ENCODE measurements around the gene CYP4F8. TPM values are rescaled to one million over a fixed set of nuclear protein-coding genes. Genes with fewer than 3 reads are reported as not detected.

The CYP4F8 gene
- polyA plus RNA-seq, 2 donors, result 0.10 to 0.19 TPM

DNA sequence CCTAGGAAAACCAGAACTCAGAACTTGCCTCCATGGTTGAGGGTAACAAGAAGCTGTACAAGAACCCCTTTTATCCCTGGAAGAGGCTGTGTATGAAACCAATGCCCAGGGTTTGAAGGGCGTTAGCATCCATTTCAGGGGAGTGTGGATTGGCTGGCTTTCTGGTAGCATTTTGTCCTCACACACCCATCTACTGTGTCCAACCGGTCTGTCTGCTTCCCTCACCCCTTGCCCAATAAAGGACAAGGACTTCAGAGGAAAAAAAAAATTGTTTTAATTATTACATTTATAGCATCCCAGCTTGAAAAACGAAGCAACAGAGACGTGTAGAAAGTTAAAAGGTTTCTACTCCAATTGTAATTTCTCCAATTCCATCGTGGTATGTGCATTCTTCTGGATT is 2.7 kb upstream of the CYP4F8 start:
- Histone ChIP-seq H3K36me3 (ENCODE audit: control insufficient read depth in 2 of 2, insufficient read depth in 2 of 2, low read length in 1 of 2) (no peaks in the 10 kb centered on the region), H3K9me3 (ENCODE audit: control insufficient read depth in 2 of 2, insufficient read depth in 1 of 2, low read depth in 1 of 2, low read length in 1 of 2) (peaks cover 0 to 2% of the 10 kb centered on the region in 2 donors), H3K27ac (ENCODE audit: low read depth in 2 of 2, low read length in 1 of 2) (no peak overlapping the region), H3K4me1 (ENCODE audit: control insufficient read depth in 2 of 2, insufficient read depth in 2 of 2, low read length in 1 of 2) (no peaks in the 10 kb centered on the region), H3K4me3 (ENCODE audit: low read depth in 1 of 2, low read length in 2 of 2) (no peak overlapping the region), H3K27me3 (ENCODE audit: control insufficient read depth in 1 of 2, insufficient read depth in 2 of 2, low read length in 2 of 2) (no peaks in the 10 kb centered on the region)
- WGBS, 2 donors, result 37 to 45% methylated on average over 5 of the region's 5 CpGs

DNA sequence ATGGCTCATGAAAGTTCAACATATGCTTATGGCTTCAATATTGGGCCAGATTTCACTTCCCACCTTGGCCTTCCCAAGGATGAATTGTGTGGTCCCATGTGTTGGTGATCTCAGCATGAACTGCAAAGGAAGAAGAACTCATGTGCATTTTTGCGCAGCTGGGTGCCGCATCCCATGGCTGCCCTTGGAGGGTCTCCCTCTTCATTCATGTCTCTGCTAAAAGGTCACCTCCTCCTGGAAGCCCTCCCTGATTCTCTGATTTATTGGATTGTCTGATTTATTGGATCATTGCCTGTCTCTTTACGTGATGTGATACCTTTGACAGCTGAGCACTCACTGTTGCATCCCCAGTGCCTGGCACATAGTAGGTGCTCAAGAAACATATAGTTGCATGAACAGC is 1.7 kb upstream of the CYP4F8 start:
- Histone ChIP-seq H3K4me1 (ENCODE audit: control insufficient read depth in 2 of 2, insufficient read depth in 2 of 2, low read length in 1 of 2) (no peaks in the 10 kb centered on the region), H3K9me3 (ENCODE audit: control insufficient read depth in 2 of 2, insufficient read depth in 1 of 2, low read depth in 1 of 2, low read length in 1 of 2) (peaks cover 0 to 2% of the 10 kb centered on the region in 2 donors), H3K27me3 (ENCODE audit: control insufficient read depth in 1 of 2, insufficient read depth in 2 of 2, low read length in 2 of 2) (no peaks in the 10 kb centered on the region), H3K4me3 (ENCODE audit: low read depth in 1 of 2, low read length in 2 of 2) (no peak overlapping the region), H3K36me3 (ENCODE audit: control insufficient read depth in 2 of 2, insufficient read depth in 2 of 2, low read length in 1 of 2) (no peaks in the 10 kb centered on the region), H3K27ac (ENCODE audit: low read depth in 2 of 2, low read length in 1 of 2) (no peak overlapping the region)
- 93 to 98% methylated on average over 3 of the region's 3 CpGs for WGBS, 2 donors

DNA sequence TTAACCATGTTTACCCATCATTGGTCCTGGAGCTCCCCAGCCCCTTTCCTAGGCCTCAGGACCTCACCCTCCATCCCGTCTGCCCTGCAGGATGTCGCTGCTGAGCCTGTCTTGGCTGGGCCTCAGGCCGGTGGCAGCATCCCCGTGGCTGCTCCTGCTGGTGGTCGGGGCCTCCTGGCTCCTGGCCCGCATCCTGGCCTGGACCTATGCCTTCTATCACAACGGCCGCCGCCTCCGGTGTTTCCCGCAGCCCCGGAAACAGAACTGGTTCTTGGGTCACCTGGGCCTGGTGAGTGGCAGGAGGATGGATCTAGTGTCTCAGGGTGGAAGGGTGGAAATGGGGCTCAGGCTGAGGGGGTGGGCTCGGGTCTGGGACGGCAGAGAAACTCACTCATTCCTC is 508 bp downstream of the CYP4F8 start:
- Histone ChIP-seq H3K27ac (ENCODE audit: low read depth in 2 of 2, low read length in 1 of 2) (no peak overlapping the region), H3K9me3 (ENCODE audit: control insufficient read depth in 2 of 2, insufficient read depth in 1 of 2, low read depth in 1 of 2, low read length in 1 of 2) (peaks cover 0 to 2% of the 10 kb centered on the region in 2 donors), H3K4me1 (ENCODE audit: control insufficient read depth in 2 of 2, insufficient read depth in 2 of 2, low read length in 1 of 2) (no peaks in the 10 kb centered on the region), H3K27me3 (ENCODE audit: control insufficient read depth in 1 of 2, insufficient read depth in 2 of 2, low read length in 2 of 2) (peaks cover 0 to 3% of the 10 kb centered on the region in 2 donors), H3K4me3 (ENCODE audit: low read depth in 1 of 2, low read length in 2 of 2) (no peak overlapping the region), H3K36me3 (ENCODE audit: control insufficient read depth in 2 of 2, insufficient read depth in 2 of 2, low read length in 1 of 2) (no peaks in the 10 kb centered on the region)
- 62 to 70% methylated on average over 13 to 14 of the region's 14 CpGs for WGBS, 2 donors

DNA sequence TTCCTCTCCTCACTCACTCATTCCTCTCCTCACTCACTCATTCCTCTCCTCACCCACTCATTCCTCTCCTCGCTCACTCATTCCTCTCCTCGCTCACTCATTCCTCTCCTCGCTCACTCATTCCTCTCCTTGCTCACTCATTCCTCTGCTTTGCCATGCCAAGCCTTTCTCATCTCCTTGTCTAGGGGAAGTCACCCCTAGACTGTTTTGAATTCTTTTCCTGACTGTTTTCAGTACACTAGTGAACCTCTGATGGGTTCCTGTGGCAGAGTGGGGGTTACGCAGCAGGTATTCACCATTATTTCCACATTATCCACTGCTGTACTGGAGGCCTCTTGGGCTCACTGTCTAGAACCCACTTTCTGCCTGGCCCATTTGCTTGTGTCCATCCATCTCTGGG is 1.2 kb downstream of the CYP4F8 start:
- WGBS, 2 donors, result 88 to 90% methylated on average over 4 of the region's 4 CpGs
- peaks cover 0 to 2% of the 10 kb centered on the region in 2 donors for H3K9me3 ChIP-seq (ENCODE audit: control insufficient read depth in 2 of 2, insufficient read depth in 1 of 2, low read depth in 1 of 2, low read length in 1 of 2)
- no peaks in the 10 kb centered on the region for H3K4me1 ChIP-seq (ENCODE audit: control insufficient read depth in 2 of 2, insufficient read depth in 2 of 2, low read length in 1 of 2)
- H3K36me3 ChIP-seq (ENCODE audit: control insufficient read depth in 2 of 2, insufficient read depth in 2 of 2, low read length in 1 of 2), result no peaks in the 10 kb centered on the region
- H3K4me3 ChIP-seq (ENCODE audit: low read depth in 1 of 2, low read length in 2 of 2), result no peak overlapping the region
- no peak overlapping the region for H3K27ac ChIP-seq (ENCODE audit: low read depth in 2 of 2, low read length in 1 of 2)
- H3K27me3 ChIP-seq (ENCODE audit: control insufficient read depth in 1 of 2, insufficient read depth in 2 of 2, low read length in 2 of 2), result peaks cover 0 to 3% of the 10 kb centered on the region in 2 donors

DNA sequence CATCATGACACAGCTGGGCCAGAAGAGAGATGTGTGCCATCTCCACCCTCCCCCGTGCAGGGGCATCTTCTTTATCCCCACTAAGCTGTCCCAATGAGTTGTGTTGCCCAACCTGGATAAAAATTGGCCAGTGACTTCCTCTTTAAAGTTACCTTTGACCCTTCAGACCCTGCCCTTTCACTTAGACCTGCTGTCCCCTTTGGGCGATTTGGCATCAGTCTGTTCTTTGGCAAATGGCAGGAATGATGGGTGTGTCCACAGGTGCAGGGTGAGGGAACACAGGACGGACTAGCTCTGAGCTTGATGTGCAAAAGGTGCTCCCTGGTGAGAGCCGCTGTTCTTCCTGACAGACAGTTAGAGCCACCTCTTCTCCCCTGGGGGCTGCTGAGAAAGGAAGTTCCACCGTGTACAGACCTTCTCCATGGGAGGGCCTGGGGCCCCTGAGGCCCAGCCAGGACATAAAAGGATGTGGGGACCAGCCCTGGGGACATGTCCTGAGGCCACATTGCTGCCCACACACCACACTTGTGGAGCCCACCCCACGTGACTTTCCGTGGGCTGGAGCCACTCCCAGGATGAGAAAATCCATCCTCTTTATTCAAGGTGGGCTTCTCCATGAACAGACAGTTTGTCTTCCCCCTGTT is 1.7 kb downstream of the CYP4F8 start:
- H3K27me3 ChIP-seq (ENCODE audit: control insufficient read depth in 1 of 2, insufficient read depth in 2 of 2, low read length in 2 of 2), result peaks cover 0 to 3% of the 10 kb centered on the region in 2 donors
- peaks cover 0 to 2% of the 10 kb centered on the region in 2 donors for H3K9me3 ChIP-seq (ENCODE audit: control insufficient read depth in 2 of 2, insufficient read depth in 1 of 2, low read depth in 1 of 2, low read length in 1 of 2)
- no peaks in the 10 kb centered on the region for H3K4me1 ChIP-seq (ENCODE audit: control insufficient read depth in 2 of 2, insufficient read depth in 2 of 2, low read length in 1 of 2)
- WGBS, 2 donors, result 31 to 41% methylated on average over 7 of the region's 7 CpGs
- no peaks in the 10 kb centered on the region for H3K36me3 ChIP-seq (ENCODE audit: control insufficient read depth in 2 of 2, insufficient read depth in 2 of 2, low read length in 1 of 2)
- no peak overlapping the region for H3K4me3 ChIP-seq (ENCODE audit: low read depth in 1 of 2, low read length in 2 of 2)
- no peak overlapping the region for H3K27ac ChIP-seq (ENCODE audit: low read depth in 2 of 2, low read length in 1 of 2)

DNA sequence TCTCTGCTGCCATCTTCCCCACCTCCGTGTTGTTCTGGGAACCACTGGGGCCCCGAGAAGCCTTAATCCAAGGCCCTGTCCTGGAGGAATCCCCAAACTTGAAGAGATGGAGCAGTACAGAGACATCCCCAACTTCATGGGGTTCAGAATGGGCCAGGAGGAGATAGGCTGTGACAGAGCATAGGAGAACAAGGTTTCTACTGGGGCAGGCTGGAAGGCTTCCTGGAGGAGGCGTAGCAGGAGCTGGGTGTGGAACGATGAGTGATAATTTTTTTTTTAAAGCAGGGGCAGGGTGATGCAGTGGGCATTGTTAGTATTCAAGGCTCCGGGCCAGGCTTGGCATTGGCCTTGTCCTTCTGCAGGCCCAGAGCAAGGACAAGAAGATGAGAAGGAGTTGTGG is 3.3 kb downstream of the CYP4F8 start:
- peaks cover 0 to 3% of the 10 kb centered on the region in 2 donors for H3K27me3 ChIP-seq (ENCODE audit: control insufficient read depth in 1 of 2, insufficient read depth in 2 of 2, low read length in 2 of 2)
- no peak overlapping the region for H3K27ac ChIP-seq (ENCODE audit: low read depth in 2 of 2, low read length in 1 of 2)
- H3K4me3 ChIP-seq (ENCODE audit: low read depth in 1 of 2, low read length in 2 of 2), result no peak overlapping the region
- WGBS, 2 donors, result 74 to 75% methylated on average over 5 of the region's 5 CpGs
- peaks cover 0 to 2% of the 10 kb centered on the region in 2 donors for H3K9me3 ChIP-seq (ENCODE audit: control insufficient read depth in 2 of 2, insufficient read depth in 1 of 2, low read depth in 1 of 2, low read length in 1 of 2)
- H3K36me3 ChIP-seq (ENCODE audit: control insufficient read depth in 2 of 2, insufficient read depth in 2 of 2, low read length in 1 of 2), result no peaks in the 10 kb centered on the region
- peaks cover 0 to 4% of the 10 kb centered on the region in 2 donors for H3K4me1 ChIP-seq (ENCODE audit: control insufficient read depth in 2 of 2, insufficient read depth in 2 of 2, low read length in 1 of 2)

DNA sequence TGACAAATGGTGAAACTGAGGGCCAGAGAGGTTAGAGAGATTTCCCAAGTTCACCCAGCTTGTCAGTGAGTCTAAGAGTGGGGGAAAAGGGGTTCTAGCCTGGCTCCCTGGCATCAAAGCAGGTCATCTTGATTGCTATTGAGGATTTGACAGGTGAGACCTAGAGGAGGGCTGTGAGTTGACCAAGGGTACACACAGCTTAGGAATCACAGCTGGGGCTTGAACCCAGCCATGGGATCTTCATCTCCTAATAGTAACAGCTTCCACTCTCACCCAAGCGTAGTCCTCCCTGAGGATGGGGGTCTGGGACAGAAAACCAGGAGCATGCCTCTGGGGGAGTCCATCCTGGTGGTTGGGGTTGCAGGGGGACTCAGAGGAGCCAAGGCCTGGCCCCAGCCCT is 6.8 kb downstream of the CYP4F8 start:
- Histone ChIP-seq H3K9me3 (ENCODE audit: control insufficient read depth in 2 of 2, insufficient read depth in 1 of 2, low read depth in 1 of 2, low read length in 1 of 2) (no peaks in the 10 kb centered on the region), H3K36me3 (ENCODE audit: control insufficient read depth in 2 of 2, insufficient read depth in 2 of 2, low read length in 1 of 2) (no peaks in the 10 kb centered on the region), H3K4me1 (ENCODE audit: control insufficient read depth in 2 of 2, insufficient read depth in 2 of 2, low read length in 1 of 2) (peaks cover 0 to 4% of the 10 kb centered on the region in 2 donors), H3K27me3 (ENCODE audit: control insufficient read depth in 1 of 2, insufficient read depth in 2 of 2, low read length in 2 of 2) (peaks cover 0 to 3% of the 10 kb centered on the region in 2 donors), H3K4me3 (ENCODE audit: low read depth in 1 of 2, low read length in 2 of 2) (no peak overlapping the region), H3K27ac (ENCODE audit: low read depth in 2 of 2, low read length in 1 of 2) (no peak overlapping the region)
- 44 to 69% methylated on average over 1 of the region's 1 CpG for WGBS, 2 donors

DNA sequence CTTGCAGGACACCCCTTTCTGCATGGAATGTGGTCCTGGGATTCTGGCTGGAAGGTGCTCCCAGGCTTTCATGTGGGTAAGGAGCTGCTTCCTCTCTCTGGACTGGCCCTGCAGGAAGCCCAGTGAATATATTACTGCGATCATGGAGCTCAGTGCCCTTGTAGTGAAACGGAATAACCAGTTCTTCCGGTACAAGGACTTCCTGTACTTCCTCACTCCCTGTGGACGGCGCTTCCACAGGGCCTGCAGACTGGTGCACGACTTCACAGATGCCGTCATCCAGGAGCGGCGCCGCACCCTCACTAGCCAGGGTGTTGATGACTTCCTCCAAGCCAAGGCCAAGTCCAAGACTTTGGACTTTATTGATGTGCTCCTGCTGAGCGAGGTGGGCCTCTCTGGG is 8.0 kb downstream of the CYP4F8 start:
- no peaks in the 10 kb centered on the region for H3K9me3 ChIP-seq (ENCODE audit: control insufficient read depth in 2 of 2, insufficient read depth in 1 of 2, low read depth in 1 of 2, low read length in 1 of 2)
- peaks cover 0 to 4% of the 10 kb centered on the region in 2 donors for H3K4me1 ChIP-seq (ENCODE audit: control insufficient read depth in 2 of 2, insufficient read depth in 2 of 2, low read length in 1 of 2)
- no peak overlapping the region for H3K4me3 ChIP-seq (ENCODE audit: low read depth in 1 of 2, low read length in 2 of 2)
- peaks cover 0 to 3% of the 10 kb centered on the region in 2 donors for H3K27me3 ChIP-seq (ENCODE audit: control insufficient read depth in 1 of 2, insufficient read depth in 2 of 2, low read length in 2 of 2)
- H3K27ac ChIP-seq (ENCODE audit: low read depth in 2 of 2, low read length in 1 of 2), result peak overlapping the region in 1 of 2 donors; percentile 50
- H3K36me3 ChIP-seq (ENCODE audit: control insufficient read depth in 2 of 2, insufficient read depth in 2 of 2, low read length in 1 of 2), result no peaks in the 10 kb centered on the region
- WGBS, 2 donors, result 55 to 62% methylated on average over 11 of the region's 11 CpGs

DNA sequence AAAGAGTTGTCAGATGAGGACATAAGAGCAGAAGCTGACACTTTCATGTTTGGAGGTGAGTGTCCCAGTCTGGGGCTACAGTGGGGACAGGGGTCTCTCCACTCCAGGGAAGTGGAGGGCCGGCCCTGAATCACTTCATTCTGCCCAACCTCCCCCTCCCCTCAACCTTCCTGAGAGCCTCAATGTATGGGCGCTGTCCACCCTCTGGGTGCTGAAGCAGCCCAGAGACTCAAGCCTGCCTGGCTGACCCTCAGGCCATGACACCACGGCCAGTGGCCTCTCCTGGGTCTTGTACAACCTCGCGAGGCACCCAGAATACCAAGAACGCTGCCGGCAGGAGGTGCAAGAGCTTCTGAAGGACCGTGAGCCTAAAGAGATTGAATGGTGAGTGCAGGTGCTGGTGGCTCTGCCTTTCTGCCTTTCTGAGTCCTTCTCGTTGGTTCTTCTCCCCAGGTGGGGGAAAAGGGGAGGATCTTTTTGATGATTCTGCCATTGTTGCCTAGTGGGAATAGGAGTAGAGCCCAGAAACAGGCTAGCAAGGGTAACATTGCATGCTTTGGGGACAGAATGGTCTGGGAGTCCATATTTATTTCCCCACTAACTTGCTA is 8.8 kb downstream of the CYP4F8 start:
- Histone ChIP-seq H3K27me3 (ENCODE audit: control insufficient read depth in 1 of 2, insufficient read depth in 2 of 2, low read length in 2 of 2) (peaks cover 0 to 3% of the 10 kb centered on the region in 2 donors), H3K4me1 (ENCODE audit: control insufficient read depth in 2 of 2, insufficient read depth in 2 of 2, low read length in 1 of 2) (peaks cover 0 to 4% of the 10 kb centered on the region in 2 donors), H3K27ac (ENCODE audit: low read depth in 2 of 2, low read length in 1 of 2) (peak overlapping the region in 1 of 2 donors; percentile 34), H3K4me3 (ENCODE audit: low read depth in 1 of 2, low read length in 2 of 2) (no peak overlapping the region), H3K9me3 (ENCODE audit: control insufficient read depth in 2 of 2, insufficient read depth in 1 of 2, low read depth in 1 of 2, low read length in 1 of 2) (no peaks in the 10 kb centered on the region), H3K36me3 (ENCODE audit: control insufficient read depth in 2 of 2, insufficient read depth in 2 of 2, low read length in 1 of 2) (no peaks in the 10 kb centered on the region)
- 10 to 11% methylated on average over 9 of the region's 9 CpGs for WGBS, 2 donors

All from esophagus (tissue), 2 donors.